ENCODE results near the gene PRM3.

PRM3 gene

GRCh38 chr16:11258553-11259492 lies 14.6 kb downstream of the PRM3 start:
- DNase-seq, result no peak

GRCh38 chr16:11257131-11257938 lies 16.1 kb downstream of the PRM3 start:
- peak; percentile 56 for DNase-seq

- DNase-seq, result no peak
These were observed 16.7 kb downstream of the PRM3 start for GRCh38 chr16:11256661-11257130.

- peak; percentile 43 for DNase-seq
These were observed 17.4 kb downstream of the PRM3 start, which contains the start of gene SOCS1 for GRCh38 chr16:11255737-11256660. Gene SOCS1 (minus strand): TSS chr16:11256204. CDS start chr16:11255478, 726 bp downstream.

- peak; percentile 36 for DNase-seq
These were observed 18.3 kb downstream of the PRM3 start for GRCh38 chr16:11254913-11255736.

GRCh38 chr16:11253995-11254912 lies 19.2 kb downstream of the PRM3 start:
- no peak for DNase-seq

- DNase-seq, result no peak
These were observed 20.1 kb downstream of the PRM3 start for GRCh38 chr16:11253009-11253994.

GRCh38 chr16:11252482-11252931 lies 20.9 kb downstream of the PRM3 start:
- DNase-seq, result no peak

GRCh38 chr16:11251525-11252481 lies 21.6 kb downstream of the PRM3 start:
- no peak for DNase-seq

- no peak for DNase-seq
These were observed 22.5 kb downstream of the PRM3 start for GRCh38 chr16:11250786-11251524.

GRCh38 chr16:11250091-11250785 lies 23.2 kb downstream of the PRM3 start:
- no peak for DNase-seq

GRCh38 chr16:11249233-11250061 lies 24.0 kb downstream of the PRM3 start:
- no peak for DNase-seq

GRCh38 chr16:11248133-11248532 lies 25.3 kb downstream of the PRM3 start:
- DNase-seq, result no peak

- no peak for DNase-seq
These were observed 27.4 kb downstream of the PRM3 start for GRCh38 chr16:11245988-11246387.

- DNase-seq, result no peak
These were observed 28.1 kb downstream of the PRM3 start for GRCh38 chr16:11245222-11245737.
